ENCODE results near the gene ELP5. TPM values are rescaled to one million over a fixed set of nuclear protein-coding genes. Genes with fewer than 3 reads are reported as not detected.

Gene ELP5
- polyA plus RNA-seq, 3 donors: 36.1 to 49.5 (median 44.1) TPM

DNA sequence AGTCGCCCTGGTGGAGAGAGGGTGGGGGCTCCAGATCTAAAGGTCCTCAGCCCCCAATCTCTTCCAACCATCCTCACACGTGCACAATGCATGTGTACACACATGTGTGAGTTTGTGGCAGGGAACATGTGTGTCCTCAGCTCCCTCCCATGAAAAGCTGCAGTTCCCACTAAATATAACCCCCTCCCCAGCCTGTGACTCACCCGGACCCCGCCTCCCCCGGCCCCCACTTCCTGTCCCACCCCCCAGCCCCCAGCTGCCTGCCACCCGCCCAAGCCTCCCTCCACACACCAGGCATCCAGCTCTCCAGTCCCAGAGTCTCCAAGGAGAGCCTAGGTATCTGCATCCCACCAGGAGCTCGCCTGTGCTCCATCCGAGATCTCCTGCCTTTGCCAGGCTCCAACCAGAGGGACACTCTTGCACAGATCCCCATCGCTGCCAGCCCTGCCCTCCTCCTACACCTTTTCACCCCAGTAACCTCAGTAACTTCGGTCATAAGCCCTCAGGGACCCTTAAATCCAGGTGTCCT, 36.3 kb upstream of the ELP5 start:
- H3K4me3 ChIP-seq (replicated peaks in 1 of 3; ENCODE audit: low read depth in 2 of 3, low read length in 3 of 3): peak overlapping the region in 1 of 3 experiments; percentile 83
- H3K9ac ChIP-seq (ENCODE audit: insufficient read depth, low read length, poor library complexity, severe bottlenecking): no peak overlapping the region
- Mint-ChIP-seq H3K27ac (peak overlapping the region in 6 of 7 donors; percentile 25 to 100 (median 98)), H3K9me3 (peaks cover 0 to 2% (median 0%) of the 10 kb centered on the region in 7 donors), H3K36me3 (peaks cover 0 to 5% of the 10 kb centered on the region in 2 donors), H3K27me3 (ENCODE audit: low read depth in 3 of 3) (peaks cover 2 to 11% (median 3%) of the 10 kb centered on the region in 3 donors), H3K4me3 (peak overlapping the region; percentile 69 to 75), H3K4me1 (peaks cover 74% of the 10 kb centered on the region)
- peaks cover 63 to 68% of the 10 kb centered on the region in 2 donors for H3K4me1 ChIP-seq (ENCODE audit: control insufficient read depth in 1 of 2, insufficient read depth in 2 of 2, low read length in 2 of 2)
- H3K4me2 ChIP-seq (replicated peaks; ENCODE audit: extremely low read depth, low read length, poor library complexity, severe bottlenecking): peak overlapping the region; percentile 90
- H3K27ac ChIP-seq (ENCODE audit: low read depth in 1 of 2, low read length in 2 of 2): peak overlapping the region; percentile 8 to 71
- DNase-seq: no peak
- H4K20me1 ChIP-seq (ENCODE audit: insufficient read depth, low read length): peaks cover 46% of the 10 kb centered on the region
- H2AFZ ChIP-seq (ENCODE audit: insufficient read depth, low read depth, low read length, poor library complexity, severe bottlenecking): no peak overlapping the region
- peaks cover 63% of the 10 kb centered on the region for H3K79me2 ChIP-seq (ENCODE audit: insufficient read depth, low read length)
- no peaks in the 10 kb centered on the region for H3K27me3 ChIP-seq (ENCODE audit: control insufficient read depth in 2 of 2, insufficient read depth in 2 of 2, low read length in 2 of 2)
- WGBS (ENCODE audit: insufficient coverage): 33% methylated on average over 4 of the region's 10 CpGs
- H3K9me3 ChIP-seq (replicated peaks in 1 of 2; ENCODE audit: control insufficient read depth in 1 of 2, insufficient read depth in 1 of 2, low read length in 2 of 2): no peaks in the 10 kb centered on the region
- TF ChIP-seq CTCF (IDR thresholded peaks at IDR 0.05): no peak
- no peaks in the 10 kb centered on the region for H3K36me3 ChIP-seq (replicated peaks in 1 of 2; ENCODE audit: control insufficient read depth in 1 of 2, insufficient read depth in 2 of 2, low read length in 2 of 2)
- intact Hi-C loops (cut with micrococcal nuclease): loop anchor here in 1 of 2 donors (2.0 to 10.0 kb wide), 3 partner anchors 19 to 189 kb away; partner anchors contain the start of genes CTDNEP1, DVL2, ELP5 and NLGN2

DNA sequence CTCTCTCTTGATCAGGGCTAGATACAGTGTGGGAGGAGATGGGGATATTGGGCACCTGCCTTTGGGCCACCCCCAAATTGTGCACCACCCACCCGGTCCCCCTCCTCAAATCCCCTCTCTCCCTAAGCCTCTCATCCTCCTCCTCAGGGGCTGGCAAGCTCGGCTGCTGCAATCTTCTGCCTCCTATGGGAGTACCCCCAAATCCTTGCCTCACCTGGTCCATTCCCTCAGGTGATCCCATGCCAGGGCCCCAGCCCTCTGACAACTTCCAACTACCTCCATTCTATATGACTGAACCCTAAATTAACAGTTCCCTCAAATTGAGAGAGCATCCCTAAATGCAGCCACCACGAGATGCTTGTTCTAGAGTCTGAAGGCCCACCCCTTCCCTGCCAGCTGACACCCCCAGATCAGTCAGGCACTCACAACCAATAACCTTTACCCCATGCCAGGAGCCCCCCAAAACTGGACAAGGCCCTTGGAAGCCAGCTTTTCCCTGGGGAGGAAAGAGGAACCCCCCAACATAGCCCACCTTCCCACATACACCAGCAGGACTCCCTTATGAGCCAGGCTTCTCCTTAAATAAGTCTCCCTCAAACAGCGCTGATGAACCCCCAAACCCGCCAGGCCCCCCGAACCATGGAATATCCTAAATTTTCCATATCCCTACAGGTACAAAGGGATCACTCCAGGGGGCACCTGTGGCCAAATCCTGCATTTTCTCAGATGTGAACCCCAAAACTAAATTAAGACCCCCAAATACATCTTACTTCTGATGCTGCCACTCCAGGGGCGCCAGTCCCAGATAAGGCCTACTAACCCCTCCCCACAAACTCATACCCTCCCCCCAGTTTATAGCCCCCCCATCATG, 35.5 kb upstream of the ELP5 start:
- Histone ChIP-seq H3K4me3 (replicated peaks in 1 of 3; ENCODE audit: low read depth in 2 of 3, low read length in 3 of 3) (peak overlapping the region; percentile 36 to 81 (median 47)), H3K9ac (ENCODE audit: insufficient read depth, low read length, poor library complexity, severe bottlenecking) (peak overlapping the region; percentile 45)
- TF ChIP-seq CTCF (IDR thresholded peaks at IDR 0.05): no peak

More for the DNA sequence above, 35.5 kb upstream of the ELP5 start:
- Histone ChIP-seq H3K27ac (ENCODE audit: low read depth in 1 of 2, low read length in 2 of 2) (no peak overlapping the region), H2AFZ (ENCODE audit: insufficient read depth, low read depth, low read length, poor library complexity, severe bottlenecking) (no peak overlapping the region), H3K9me3 (replicated peaks in 1 of 2; ENCODE audit: control insufficient read depth in 1 of 2, insufficient read depth in 1 of 2, low read length in 2 of 2) (no peaks in the 10 kb centered on the region), H3K4me2 (replicated peaks; ENCODE audit: extremely low read depth, low read length, poor library complexity, severe bottlenecking) (peak overlapping the region; percentile 90), H4K20me1 (ENCODE audit: insufficient read depth, low read length) (peaks cover 52% of the 10 kb centered on the region), H3K36me3 (replicated peaks in 1 of 2; ENCODE audit: control insufficient read depth in 1 of 2, insufficient read depth in 2 of 2, low read length in 2 of 2) (peaks cover 0 to 4% of the 10 kb centered on the region in 2 donors), H3K79me2 (ENCODE audit: insufficient read depth, low read length) (peaks cover 64% of the 10 kb centered on the region), H3K27me3 (ENCODE audit: control insufficient read depth in 2 of 2, insufficient read depth in 2 of 2, low read length in 2 of 2) (no peaks in the 10 kb centered on the region), H3K4me1 (ENCODE audit: control insufficient read depth in 1 of 2, insufficient read depth in 2 of 2, low read length in 2 of 2) (peaks cover 71 to 76% of the 10 kb centered on the region in 2 donors)
- intact Hi-C loops (cut with micrococcal nuclease): loop anchor here in 1 of 2 donors (5.0 to 10.0 kb wide), 2 partner anchors 36 to 188 kb away; partner anchors contain the start of genes CTDNEP1, ELP5, NLGN2 and TMEM256
- Mint-ChIP-seq H3K9me3 (peaks cover 0 to 2% (median 0%) of the 10 kb centered on the region in 7 donors), H3K27me3 (ENCODE audit: low read depth in 3 of 3) (peaks cover 2 to 12% (median 3%) of the 10 kb centered on the region in 3 donors), H3K36me3 (peaks cover 4 to 10% of the 10 kb centered on the region in 2 donors), H3K27ac (peak overlapping the region; percentile 37 to 97 (median 82)), H3K4me1 (peaks cover 79% of the 10 kb centered on the region), H3K4me3 (peak overlapping the region; percentile 68 to 87)
- DNase-seq: no peak
- WGBS (ENCODE audit: insufficient coverage): 16% methylated on average over 6 of the region's 7 CpGs
